ENCODE data around the gene RBM33.
A peak's percentile ranks its signal among the peaks of the same experiment; 100 is the strongest.

Gene RBM33

DNA sequence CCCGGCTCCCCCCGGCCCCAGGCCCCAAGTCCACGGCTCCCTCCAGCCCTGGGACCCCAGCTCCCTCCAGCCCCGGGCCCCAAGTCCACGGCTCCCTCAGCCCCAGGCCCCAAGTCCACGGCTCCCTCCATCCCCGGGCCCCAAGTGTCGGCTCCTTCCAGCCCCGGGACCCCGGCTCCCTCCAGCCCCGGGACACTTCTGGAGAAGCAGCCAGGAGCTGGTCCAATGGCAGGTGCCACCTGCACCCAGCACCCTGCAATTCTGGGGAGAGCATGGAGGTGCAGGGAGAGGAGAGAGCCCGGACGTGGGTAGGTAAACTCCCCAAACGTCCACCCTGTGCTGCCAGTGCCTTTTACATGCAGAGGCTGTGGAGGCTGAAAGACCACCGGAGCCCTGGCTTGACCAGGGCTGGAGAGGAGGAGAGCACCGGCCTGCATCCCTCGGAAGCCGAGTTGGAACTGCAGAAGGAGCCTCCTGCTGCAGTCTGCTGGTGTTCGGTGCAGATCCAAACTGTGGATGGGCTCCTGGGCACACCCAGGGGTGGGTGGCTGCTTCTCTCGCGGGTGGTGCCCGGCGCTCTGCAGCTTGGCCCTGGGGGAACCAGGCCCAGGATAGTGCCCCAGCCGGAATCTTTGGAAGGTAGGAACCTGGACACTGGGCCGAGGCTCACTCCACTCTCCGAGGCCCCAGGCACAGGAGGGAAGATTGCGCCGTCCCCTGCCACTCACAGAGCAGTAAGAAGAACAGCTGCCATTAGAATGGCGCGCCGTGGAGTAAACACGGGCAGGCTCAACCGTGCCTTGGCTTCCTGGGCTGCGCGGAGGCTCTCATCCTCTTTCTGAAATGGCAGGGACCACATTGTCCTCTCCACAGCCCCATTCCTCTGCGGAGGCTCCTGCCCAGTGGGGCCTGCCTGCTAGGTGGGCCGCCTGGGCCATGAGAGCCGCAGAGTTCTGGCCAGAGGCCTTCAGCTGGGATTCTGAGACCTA, 153.1 kb downstream of the RBM33 start:
- no peak for DNase-seq (ENCODE audit: low spot score)

DNA sequence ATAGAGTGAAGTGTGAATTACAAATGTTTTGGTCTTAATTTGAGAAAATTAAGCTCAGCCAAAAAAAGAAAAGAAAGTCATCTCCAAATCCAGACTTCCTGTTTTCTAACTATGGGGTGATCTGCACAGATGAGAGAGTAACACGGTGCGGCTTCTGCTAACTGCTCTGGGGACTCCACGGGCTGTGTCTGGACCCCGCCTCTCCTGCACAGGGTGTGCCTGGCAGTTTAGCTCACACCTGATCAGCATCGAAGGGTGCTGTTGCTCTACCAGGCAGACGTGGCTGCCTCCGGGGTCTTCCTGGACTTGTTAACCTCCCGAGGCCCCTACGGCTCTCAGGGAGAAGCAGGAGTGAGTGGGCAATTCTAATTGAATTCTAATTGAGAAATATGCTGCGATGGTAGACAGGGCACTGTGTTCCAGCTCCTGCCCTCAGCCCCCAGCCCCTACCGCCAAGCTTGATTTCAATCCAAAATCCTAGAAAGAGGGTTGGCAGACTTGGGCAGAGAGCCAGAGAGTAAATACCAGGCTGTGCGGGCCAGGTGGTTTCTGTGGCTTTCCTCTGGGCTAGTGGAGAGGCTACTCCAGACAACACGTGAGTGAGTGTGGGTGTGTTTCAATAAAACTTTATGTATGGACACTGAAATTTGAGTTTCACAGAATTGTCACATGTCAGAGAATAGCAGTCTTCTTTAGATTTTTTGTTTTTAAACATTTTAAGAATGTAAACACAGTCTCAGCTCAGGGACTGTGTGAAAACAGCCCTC, 154.4 kb downstream of the RBM33 start:
- no peak for DNase-seq (ENCODE audit: low spot score)

DNA sequence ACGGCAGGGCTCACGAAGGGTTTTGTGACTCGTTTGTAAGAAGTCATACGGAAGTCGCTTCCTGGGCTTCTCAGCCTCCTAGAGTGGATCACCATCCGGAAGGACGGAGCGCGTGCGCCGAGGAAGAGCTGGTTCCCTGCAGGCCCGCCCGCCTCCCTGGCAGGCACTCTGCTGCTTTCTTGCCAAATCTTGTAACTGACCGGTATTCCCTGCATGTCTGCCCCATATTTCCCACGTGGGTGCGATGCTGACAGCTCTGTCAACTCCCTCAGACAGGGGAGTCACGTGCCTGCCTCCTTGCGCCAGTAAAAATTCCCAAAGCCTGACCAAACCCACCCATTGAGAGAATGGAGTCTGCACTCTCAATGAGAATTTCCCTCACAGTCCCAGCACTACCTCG, 155.1 kb downstream of the RBM33 start:
- no peak for DNase-seq (ENCODE audit: low spot score)

DNA sequence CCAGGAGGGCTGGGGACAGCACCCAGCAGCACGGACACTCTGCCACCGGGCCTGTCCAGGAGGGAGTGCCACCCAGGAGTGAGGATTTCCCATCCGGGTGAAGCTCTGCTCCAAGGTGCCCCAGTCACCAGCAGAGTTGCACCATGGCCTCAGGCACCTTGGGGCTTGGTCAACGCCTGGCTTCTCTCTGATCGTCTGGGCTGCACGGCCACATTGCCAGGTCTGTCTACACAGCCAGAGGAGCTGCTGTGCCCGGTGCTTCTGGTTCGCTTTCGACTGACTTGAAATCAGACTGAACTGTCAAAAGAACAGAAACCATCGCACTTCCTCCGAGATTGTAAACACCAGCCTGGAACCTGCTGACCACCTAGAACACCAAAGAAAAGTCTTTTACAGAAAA, 155.8 kb downstream of the RBM33 start:
- DNase-seq (ENCODE audit: low spot score): no peak

DNA sequence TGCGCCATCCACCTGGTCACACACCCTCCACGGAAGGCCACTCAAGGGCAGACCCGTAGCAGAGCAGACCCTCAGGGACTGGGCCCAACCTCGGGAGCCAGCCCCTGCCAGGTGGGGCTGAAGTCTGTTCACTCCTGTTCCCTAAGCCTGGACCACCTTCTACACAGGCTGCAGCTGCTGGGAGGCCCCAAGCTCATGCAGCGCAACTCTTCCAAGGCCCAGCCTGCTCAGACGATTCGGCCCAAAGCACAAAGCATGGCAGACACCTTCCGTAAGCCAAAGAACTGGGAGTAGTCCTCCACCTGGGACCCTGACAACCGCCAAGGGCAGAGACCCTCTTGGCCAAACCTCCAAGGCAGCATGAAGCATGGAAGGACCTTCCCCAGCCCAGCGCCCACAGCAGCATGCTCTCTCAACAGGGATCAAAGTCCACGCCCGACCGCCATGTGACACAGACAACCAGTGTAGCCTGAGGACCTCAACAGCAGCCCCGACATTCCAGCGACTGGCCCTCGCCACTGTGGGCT, 156.3 kb downstream of the RBM33 start:
- DNase-seq (ENCODE audit: low spot score): no peak

DNA sequence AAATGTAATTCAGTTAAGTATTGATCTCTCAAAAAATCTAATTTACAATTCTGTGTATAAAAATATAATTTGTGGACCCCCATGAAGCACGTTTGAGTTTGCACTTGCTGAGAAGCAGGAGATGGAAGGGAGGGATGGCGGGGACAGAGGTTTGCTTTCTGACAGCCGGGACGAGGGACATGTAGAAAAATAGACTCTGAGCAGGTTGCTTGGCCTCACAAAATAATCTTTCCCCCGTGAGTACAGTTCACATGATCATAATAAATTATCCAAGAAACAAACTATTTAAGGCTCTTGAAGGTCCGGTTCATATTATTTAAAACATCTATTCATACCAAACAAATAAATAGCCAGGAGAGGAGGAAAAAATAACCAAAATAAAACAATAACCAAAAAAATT, 157.8 kb downstream of the RBM33 start:
- DNase-seq (ENCODE audit: low spot score): no peak

- DNase-seq (ENCODE audit: low spot score): no peak
Measured at GRCh38 chr7:155802906-155803417, 158.5 kb downstream of the RBM33 start.

- DNase-seq (ENCODE audit: low spot score): no peak
Measured at GRCh38 chr7:155803418-155804376, 159.2 kb downstream of the RBM33 start.

GRCh38 chr7:155804431-155804831, 160.0 kb downstream of the RBM33 start:
- no peak for DNase-seq (ENCODE audit: low spot score)

DNA sequence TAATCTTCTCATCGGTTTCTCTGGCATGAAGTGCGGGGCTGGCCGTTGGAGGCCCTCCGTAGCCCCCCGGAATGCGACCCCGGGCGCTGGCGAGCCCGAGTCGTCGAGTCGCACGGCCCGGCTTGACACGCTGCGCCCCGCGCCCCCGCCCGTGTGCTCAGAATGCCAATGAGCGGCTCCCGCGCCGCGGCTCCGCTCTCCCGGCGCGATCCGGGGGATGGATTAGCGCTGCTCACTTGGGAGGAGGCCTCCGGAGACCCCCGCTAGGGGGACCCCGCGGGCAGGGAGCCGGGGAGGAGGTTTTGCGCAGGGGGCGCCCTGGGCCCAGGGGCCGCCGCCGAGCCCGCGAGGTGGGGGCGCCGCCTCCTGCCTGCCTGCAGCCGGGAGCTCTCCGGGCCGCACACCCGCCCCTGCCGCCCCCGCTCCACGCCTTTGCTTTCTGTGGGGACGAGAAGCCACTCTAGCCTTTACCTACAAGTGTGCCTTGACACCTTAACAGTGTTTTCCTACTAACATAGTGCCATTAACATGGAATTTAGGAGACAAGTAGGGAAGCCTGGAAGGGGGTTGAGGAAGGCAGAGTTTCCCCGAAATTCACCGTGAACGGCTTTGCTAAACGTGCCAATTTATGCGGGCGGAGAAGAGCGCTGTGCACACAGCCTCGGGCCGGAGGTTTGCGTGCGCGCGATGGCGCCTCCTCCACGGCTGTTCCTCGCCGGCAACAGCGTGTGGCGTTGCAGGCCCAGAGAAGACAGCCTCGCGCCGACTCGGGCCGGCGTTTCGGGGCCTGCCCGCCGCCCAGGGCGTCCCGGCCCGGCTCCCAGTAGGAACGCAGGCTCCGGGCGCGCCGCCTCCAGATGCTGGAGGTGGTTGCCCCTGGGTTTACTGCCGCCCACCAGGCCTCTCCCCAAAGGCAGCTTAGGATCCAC, 160.7 kb downstream of the RBM33 start:
- peak; percentile 20 for DNase-seq (ENCODE audit: low spot score)

GRCh38 chr7:155805826-155806095, 161.3 kb downstream of the RBM33 start:
- DNase-seq (ENCODE audit: low spot score): no peak

GRCh38 chr7:155806096-155806871, 161.8 kb downstream of the RBM33 start:
- DNase-seq (ENCODE audit: low spot score): no peak

- DNase-seq (ENCODE audit: low spot score): no peak
Measured at GRCh38 chr7:155807065-155807671, 162.7 kb downstream of the RBM33 start.

- DNase-seq (ENCODE audit: low spot score): no peak
Measured at GRCh38 chr7:155807789-155808548, 163.5 kb downstream of the RBM33 start.

- DNase-seq (ENCODE audit: low spot score): no peak
Measured at GRCh38 chr7:155808549-155809331, 164.3 kb downstream of the RBM33 start.

DNA sequence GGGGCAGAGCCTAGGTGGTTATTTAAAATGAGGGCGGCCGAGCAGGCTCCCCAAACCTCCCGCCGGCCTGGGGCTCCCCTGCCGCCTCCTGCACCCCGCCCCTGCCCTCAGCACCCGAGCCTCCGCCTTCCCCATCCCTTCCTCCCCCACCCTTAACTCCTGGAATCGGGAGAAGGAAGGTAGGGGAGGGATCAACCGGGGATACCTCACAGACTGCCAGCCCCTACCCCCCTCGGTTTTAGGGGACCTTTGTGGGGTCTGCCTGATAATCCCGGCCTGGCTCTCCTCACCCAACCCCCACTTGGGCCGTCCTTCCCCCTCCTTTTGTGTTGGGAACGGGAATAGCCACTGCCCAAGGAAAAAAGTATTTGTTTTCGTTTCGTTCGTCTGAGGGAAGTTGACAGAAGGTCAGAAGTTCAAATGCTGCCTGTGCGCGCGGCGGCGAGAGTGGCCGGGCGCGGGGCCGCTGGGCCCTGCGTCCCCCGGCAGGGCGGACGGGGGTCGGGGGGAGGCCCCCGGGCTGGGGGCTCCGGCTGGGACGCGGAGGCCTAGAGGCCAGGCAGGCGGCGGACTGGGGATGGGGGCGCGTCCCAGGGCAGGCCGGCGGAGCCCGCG, 165.0 kb downstream of the RBM33 start:
- DNase-seq (ENCODE audit: low spot score): no peak

Data from pons (tissue), 1 donor.